ENCODE measurements around the gene PDE10A.

- TF ChIP-seq POLR2AphosphoS5 (IDR thresholded peaks at IDR 0.05; ENCODE audit: borderline replicate concordance, low read depth, low read length) (no peak), EZH2 (IDR thresholded peaks at IDR 0.05) (no peak), FOXP2 (optimal IDR thresholded peaks at IDR 0.05; ENCODE audit: control extremely low read depth, extremely low read length, insufficient read depth) (no peak)
Observed at GRCh38 chr6:165678429-165678828, 15.4 kb upstream of the PDE10A start.

Measured in SK-N-MC (cell line).